SJSA1 (cell line): ENCODE data around the gene NRF1. TPM values are rescaled to one million over a fixed set of nuclear protein-coding genes. Genes with fewer than 3 reads are reported as not detected.
"Not testable (repeated sequence)": the region's sequence is repeated elsewhere in the genome, so short reads cannot be mapped to it uniquely, and the experiment has no call there.

Experiments
- DNase-seq, 2 experiments: peaks; one replicate each; pipeline ENCODE4 v3.0.0-alpha.2; 2015 to 2020; ENCODE audit warnings: low spot score in 2 of 2, low read depth in 1 of 2
- H3K27ac ChIP-seq: fragments of 250-450 bp; sonication (Bioruptor Pico); 2 replicates; pipeline ENCODE4 v1.5.1; 2020; ENCODE audit warnings: mild to moderate bottlenecking, moderate library complexity
- H3K27me3 ChIP-seq: fragments of 250-450 bp; sonication (Bioruptor Pico); replicated peaks from 2 replicates; pipeline ENCODE4 v1.5.1; 2020; ENCODE audit warnings: mild to moderate bottlenecking, moderate library complexity
- H3K36me3 ChIP-seq: fragments of 250-450 bp; sonication (Bioruptor Pico); 2 replicates; pipeline ENCODE4 v1.5.1; 2020; ENCODE audit warnings: mild to moderate bottlenecking
- H3K4me1 ChIP-seq: fragments of 250-450 bp; sonication (Bioruptor Pico); replicated peaks from 2 replicates; pipeline ENCODE4 v1.6.1; 2021; ENCODE audit warnings: mild to moderate bottlenecking
- H3K4me3 ChIP-seq: fragments of 250-450 bp; sonication (Bioruptor Pico); 2 replicates; pipeline ENCODE4 v1.5.1; 2020; ENCODE audit warnings: mild to moderate bottlenecking
- H3K9me3 ChIP-seq: fragments of 250-450 bp; sonication (Bioruptor Pico); replicated peaks from 2 replicates; pipeline ENCODE4 v1.5.1; 2020; ENCODE audit warnings: mild to moderate bottlenecking
- total RNA-seq: library from RNA; depleted of rRNA; stranded (reverse); fragments of >200 nt; shearing (Covaris generic); gene quantifications from 2 replicates; pipeline ENCODE4 v1.2.3, GENCODE V29; 2014

The NRF1 gene
- total RNA-seq, 1 experiment from 2014 or later: 20.9 TPM

GRCh38 chr7:129591868-129592267 lies 19.7 kb upstream of the NRF1 start:
- Histone ChIP-seq H3K4me1 (peaks cover 22% of the 10 kb centered on the region), H3K27me3 (no peaks in the 10 kb centered on the region), H3K36me3 (no peaks in the 10 kb centered on the region), H3K9me3 (peaks cover 5% of the 10 kb centered on the region; the same call in 1 of the 2 replicates), H3K27ac (no peak overlapping the region), H3K4me3 (no peak overlapping the region)
- no peak for DNase-seq

DNA sequence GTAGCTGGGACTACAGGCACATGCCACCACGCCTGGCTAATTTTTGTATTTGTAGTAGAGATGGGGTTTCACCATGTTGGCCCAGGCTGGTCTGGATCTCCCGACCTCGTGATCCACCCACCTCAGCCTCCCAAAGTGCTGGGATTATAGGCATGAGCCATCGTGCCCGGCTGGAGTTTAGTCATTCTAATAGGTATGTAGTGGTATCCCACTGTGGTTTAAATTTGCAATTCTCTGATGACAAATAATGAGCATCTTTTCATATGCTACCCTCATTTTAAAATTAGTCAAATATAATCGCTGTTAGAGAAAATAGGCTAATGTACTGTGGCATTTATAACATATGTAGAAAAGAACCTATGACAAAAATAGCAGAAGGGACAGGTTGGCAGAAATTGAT lies 15.1 kb upstream of the NRF1 start:
- not testable (repeated sequence) for H3K4me3 ChIP-seq, H3K27ac ChIP-seq, H3K9me3 ChIP-seq, H3K27me3 ChIP-seq, H3K36me3 ChIP-seq
- peak in 1 of 2 experiments; percentile 13 for DNase-seq
- peaks cover 24% of the 10 kb centered on the region for H3K4me1 ChIP-seq

DNA sequence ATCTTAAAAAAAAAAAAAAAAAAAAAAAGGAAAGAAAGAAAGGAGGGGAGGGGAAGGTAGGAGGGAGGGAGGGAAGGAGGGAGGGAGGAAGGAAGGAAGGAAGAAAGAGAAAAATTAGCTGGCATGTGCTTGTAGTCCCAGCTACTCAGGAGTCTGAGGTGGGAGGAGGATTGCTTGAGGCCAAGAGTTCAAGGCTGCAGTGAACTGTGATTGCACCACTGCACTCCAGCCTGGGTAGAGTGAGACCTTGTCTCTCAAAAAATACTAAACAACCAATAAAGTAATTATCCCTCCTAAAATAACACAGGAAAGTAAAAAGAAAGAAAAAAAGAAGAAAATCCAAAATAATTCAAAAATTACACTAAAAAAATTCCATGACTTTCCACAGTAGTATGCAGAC lies 13.8 kb upstream of the NRF1 start:
- peaks cover 24% of the 10 kb centered on the region for H3K4me1 ChIP-seq
- H3K27me3 ChIP-seq: peaks cover 4% of the 10 kb centered on the region; the same call in 1 of the 2 replicates
- no peak for DNase-seq
- no peak overlapping the region for H3K4me3 ChIP-seq
- no peaks in the 10 kb centered on the region for H3K9me3 ChIP-seq
- no peaks in the 10 kb centered on the region for H3K36me3 ChIP-seq
- no peak overlapping the region for H3K27ac ChIP-seq

DNA sequence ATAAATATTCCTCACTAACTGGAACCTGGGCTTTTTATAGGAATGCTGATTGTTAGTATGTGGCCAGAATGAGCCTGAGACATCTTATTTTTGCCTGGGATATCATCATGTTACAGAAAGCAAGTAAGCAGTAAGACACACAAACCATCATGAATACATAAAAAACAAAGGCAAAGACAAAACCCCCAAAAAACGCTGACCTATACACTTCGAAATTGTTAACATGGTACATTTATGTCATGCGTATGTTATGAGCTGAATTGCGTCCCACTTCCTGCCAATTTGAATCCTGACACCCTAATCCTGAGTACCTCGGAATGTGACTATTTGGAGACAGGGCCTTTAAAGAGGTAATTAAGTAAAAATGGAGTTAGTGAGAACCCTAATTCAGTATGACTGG lies 12.3 kb upstream of the NRF1 start:
- no peak for DNase-seq
- Histone ChIP-seq H3K27ac (no peak overlapping the region), H3K36me3 (no peaks in the 10 kb centered on the region), H3K4me3 (no peak overlapping the region), H3K4me1 (peaks cover 24% of the 10 kb centered on the region), H3K9me3 (no peaks in the 10 kb centered on the region), H3K27me3 (peaks cover 4% of the 10 kb centered on the region; the same call in 1 of the 2 replicates)

DNA sequence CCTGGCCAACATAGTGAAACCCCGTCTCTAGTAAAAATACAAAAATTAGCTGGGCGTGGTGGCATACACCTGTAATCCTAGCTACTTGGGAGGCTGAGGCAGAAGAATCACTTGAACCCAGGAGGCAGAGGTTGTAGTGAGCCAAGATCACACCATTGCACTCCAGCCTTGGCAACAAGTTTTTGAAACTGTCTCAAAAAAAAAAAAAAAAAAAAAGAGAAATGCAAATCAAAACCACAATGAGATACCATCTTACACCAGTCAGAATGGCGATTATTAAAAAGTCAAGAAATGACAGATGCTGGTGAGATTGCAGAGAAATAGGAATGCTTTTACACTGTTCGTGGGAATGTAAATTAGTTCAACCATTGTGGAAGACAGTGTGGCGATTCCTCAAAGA lies 7.9 kb upstream of the NRF1 start:
- DNase-seq, H3K4me1 ChIP-seq, H3K27me3 ChIP-seq, H3K4me3 ChIP-seq, H3K9me3 ChIP-seq, H3K27ac ChIP-seq: not testable (repeated sequence)
- peaks cover 12% of the 10 kb centered on the region for H3K36me3 ChIP-seq

DNA sequence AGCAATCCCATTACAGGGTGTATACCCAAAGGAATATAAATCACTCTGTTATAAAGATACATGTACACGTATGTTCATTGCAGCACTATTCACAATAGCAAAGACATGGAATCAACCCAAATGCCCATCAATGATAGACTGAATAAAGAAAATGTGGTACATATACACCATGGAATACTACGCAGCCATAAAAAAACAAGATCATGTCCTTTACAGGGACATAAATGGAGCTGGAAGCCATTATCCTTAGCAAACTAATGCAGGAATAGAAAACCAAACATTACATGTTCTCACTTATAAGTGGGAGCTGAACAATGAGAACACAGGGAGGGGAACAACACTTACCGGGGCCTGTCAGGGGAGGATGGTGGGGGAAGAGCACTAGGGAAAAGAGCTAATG lies 7.5 kb upstream of the NRF1 start:
- not testable (repeated sequence) for H3K27ac ChIP-seq, H3K9me3 ChIP-seq, H3K27me3 ChIP-seq, H3K4me1 ChIP-seq, H3K4me3 ChIP-seq, DNase-seq
- H3K36me3 ChIP-seq: peaks cover 14% of the 10 kb centered on the region

- Histone ChIP-seq H3K36me3 (peaks cover 23% of the 10 kb centered on the region), H3K4me1 (no peaks in the 10 kb centered on the region), H3K4me3 (no peak overlapping the region), H3K9me3 (no peaks in the 10 kb centered on the region), H3K27ac (no peak overlapping the region), H3K27me3 (peaks cover 4% of the 10 kb centered on the region; the same call in 1 of the 2 replicates)
- DNase-seq: no peak
Measured at GRCh38 chr7:129604713-129605437, 6.6 kb upstream of the NRF1 start.

- H3K4me1 ChIP-seq: 0 out of 2 replicates have a peak, but pooled peaks cover 4% of the 10 kb centered on the region
- no peak overlapping the region for H3K27ac ChIP-seq
- no peaks in the 10 kb centered on the region for H3K9me3 ChIP-seq
- H3K36me3 ChIP-seq: peaks cover 28% of the 10 kb centered on the region
- no peaks in the 10 kb centered on the region for H3K27me3 ChIP-seq
- DNase-seq: no peak
- H3K4me3 ChIP-seq: no peak overlapping the region
Measured at GRCh38 chr7:129605960-129606614, 5.4 kb upstream of the NRF1 start.

DNA sequence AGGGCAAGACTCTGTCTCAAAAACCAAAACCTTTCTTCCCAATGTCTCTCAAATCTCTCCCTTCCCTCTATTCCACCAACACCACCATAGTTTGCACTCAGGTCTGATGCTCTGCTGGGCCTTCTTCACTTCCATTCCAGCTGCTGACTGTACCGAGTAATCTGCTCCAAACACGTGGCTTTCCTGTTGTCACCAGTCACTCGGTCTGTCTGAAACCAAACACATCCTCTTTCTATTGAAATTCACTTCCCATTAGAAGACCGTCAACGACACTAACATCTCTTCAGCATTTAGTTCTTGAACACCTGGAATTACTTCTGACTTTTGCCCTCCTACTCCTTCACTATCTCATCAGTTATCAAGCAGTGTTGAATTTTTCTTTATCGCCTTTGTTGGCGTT lies 4.7 kb upstream of the NRF1 start:
- DNase-seq: no peak
- Histone ChIP-seq H3K36me3 (peaks cover 33% of the 10 kb centered on the region), H3K4me1 (0 out of 2 replicates have a peak, but pooled peaks cover 4% of the 10 kb centered on the region), H3K9me3 (no peaks in the 10 kb centered on the region), H3K27ac (no peak overlapping the region), H3K4me3 (no peak overlapping the region), H3K27me3 (no peaks in the 10 kb centered on the region)

DNA sequence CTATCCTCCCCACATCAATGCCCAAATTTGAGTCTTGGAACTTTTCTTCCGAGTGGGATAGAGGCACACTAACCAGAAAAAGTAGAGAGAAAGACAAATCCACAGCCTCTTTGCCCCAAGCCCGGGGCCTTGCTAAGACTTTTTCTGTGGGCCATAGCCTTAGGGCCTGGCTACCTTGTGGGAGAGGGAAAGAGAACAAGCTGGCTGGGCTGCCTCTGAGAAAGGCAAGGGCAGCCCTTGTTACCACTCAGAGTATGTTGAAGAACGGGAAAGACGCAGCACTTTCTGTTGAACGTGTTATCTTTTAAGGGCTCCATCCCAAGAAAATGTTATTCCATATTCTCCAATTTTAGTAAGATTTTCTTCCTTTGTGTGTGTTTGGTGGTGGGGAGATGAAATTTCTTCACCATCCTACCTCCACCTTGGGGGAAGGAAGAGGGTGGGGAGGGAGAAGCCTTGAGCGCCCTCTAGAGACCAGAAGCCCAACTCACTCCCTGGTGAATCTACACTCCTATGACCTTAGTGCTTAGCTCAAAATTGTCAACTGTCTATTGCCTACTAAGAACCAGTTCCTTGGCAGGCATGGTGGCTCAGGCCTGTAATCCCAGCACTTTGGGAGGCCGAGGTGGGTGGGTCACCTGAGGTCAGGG lies 3.9 kb upstream of the NRF1 start:
- H3K4me3 ChIP-seq: no peak overlapping the region
- peaks cover 39% of the 10 kb centered on the region for H3K36me3 ChIP-seq
- peak in 1 of 2 experiments; percentile 25 for DNase-seq
- 0 out of 2 replicates have a peak, but pooled peaks cover 4% of the 10 kb centered on the region for H3K4me1 ChIP-seq
- H3K27me3 ChIP-seq: no peaks in the 10 kb centered on the region
- H3K27ac ChIP-seq: no peak overlapping the region
- no peaks in the 10 kb centered on the region for H3K9me3 ChIP-seq

GRCh38 chr7:129609666-129610065 lies 1.9 kb upstream of the NRF1 start:
- DNase-seq: no peak

GRCh38 chr7:129610709-129611245 lies 743 bp upstream of the NRF1 start:
- peaks cover 39% of the 10 kb centered on the region for H3K36me3 ChIP-seq
- H3K9me3 ChIP-seq: no peaks in the 10 kb centered on the region
- no peaks in the 10 kb centered on the region for H3K27me3 ChIP-seq
- no peak for DNase-seq
- H3K4me3 ChIP-seq: peak overlapping the region; percentile 82
- H3K27ac ChIP-seq: peak overlapping the region; percentile 89
- peaks cover 8% of the 10 kb centered on the region; the same call in 1 of the 2 replicates for H3K4me1 ChIP-seq

More at GRCh38 chr7:129609666-129610065, 1.9 kb upstream of the NRF1 start:
- Histone ChIP-seq H3K9me3 (no peaks in the 10 kb centered on the region), H3K4me1 (peaks cover 8% of the 10 kb centered on the region; the same call in 1 of the 2 replicates), H3K27me3 (no peaks in the 10 kb centered on the region), H3K4me3 (no peak overlapping the region), H3K36me3 (peaks cover 39% of the 10 kb centered on the region), H3K27ac (no peak overlapping the region)

DNA sequence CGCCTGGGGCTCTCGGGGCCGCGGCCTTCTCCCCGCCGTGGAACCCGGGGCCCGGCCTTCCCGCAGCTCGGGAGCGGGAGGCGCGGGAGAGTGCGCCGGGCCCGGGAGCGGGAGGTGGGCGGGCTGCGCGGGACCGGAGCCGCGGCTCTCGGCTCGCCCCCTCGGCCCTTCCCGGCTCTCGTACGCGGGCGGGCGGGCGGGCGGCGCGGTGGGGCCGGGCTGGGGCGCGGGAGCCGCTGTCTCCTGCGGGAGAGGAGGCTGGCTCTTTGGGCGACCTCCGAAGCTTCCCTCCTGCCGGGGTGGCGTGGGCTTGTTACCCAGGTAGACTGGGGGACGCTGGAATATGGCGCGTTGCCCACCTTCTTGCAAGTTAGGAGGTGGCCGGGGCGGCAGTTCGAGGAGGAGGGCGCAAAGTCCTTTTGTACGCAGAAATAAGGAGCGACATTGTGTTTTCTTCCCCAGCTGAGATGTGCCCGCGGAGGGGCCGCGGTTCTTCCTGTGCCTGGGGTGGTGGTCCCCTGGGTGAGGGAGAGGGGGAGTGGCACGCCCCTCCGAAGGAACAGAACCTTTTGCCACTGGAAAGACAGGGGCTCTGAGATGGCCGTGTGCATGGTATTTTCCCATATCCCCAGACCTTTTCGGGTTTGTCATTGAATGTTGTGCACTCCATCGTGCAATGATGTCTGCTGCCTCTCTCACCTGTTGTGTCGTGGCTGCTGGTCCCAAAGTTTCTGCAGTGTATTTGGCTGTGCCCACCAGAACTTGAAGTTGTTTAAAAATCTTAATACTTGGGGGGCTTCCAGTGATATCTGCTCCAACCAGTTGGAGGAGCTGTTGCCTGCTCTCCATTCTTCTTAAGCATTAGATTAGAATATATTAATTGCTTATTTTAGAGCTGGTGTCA lies 844 bp downstream of the NRF1 start:
- Histone ChIP-seq H3K27me3 (no peaks in the 10 kb centered on the region), H3K27ac (peak overlapping the region; percentile 89), H3K36me3 (peaks cover 33% of the 10 kb centered on the region)

More for the DNA sequence above, 844 bp downstream of the NRF1 start:
- peak overlapping the region; percentile 82 for H3K4me3 ChIP-seq
- peaks cover 8% of the 10 kb centered on the region; the same call in 1 of the 2 replicates for H3K4me1 ChIP-seq
- no peaks in the 10 kb centered on the region for H3K9me3 ChIP-seq
- DNase-seq: peak; percentile 55 to 56
